ENCODE measurements around the gene SRP72.

DNA sequence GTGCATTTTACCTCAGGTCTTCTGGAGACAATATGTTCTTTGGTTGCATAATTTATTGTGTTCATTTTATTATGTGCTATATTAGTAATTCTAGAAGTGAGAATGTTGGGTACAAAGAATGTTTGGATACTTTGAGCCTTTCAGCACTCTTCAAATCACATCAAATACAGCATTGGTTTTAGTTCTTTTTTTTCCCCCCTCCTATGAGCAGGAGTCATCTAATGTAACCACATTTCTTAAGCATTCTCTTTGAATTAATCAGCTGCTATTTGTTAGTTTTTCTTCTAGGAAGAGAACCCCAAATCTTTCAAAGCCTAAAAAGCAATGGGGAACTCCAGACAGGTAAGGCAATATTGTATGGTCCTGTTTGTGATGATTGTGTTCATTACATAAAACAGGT, 84.9 kb downstream of the SRP72 start:
- no peak for TF ChIP-seq FOXA1 (IDR thresholded peaks at IDR 0.05)
- TF ChIP-seq ARNT (IDR thresholded peaks at IDR 0.05) = no peak
- no peak for TF ChIP-seq FOXK2 (IDR thresholded peaks at IDR 0.05)
- TF ChIP-seq BHLHE40 (IDR thresholded peaks at IDR 0.05; ENCODE audit: borderline replicate concordance) = no peak
- TF ChIP-seq, protein P1, sequence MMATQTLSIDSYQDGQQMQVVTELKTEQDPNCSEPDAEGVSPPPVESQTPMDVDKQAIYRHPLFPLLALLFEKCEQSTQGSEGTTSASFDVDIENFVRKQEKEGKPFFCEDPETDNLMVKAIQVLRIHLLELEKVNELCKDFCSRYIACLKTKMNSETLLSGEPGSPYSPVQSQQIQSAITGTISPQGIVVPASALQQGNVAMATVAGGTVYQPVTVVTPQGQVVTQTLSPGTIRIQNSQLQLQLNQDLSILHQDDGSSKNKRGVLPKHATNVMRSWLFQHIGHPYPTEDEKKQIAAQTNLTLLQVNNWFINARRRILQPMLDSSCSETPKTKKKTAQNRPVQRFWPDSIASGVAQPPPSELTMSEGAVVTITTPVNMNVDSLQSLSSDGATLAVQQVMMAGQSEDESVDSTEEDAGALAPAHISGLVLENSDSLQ (IDR thresholded peaks at IDR 0.05) = no peak
- TF ChIP-seq NFRKB (IDR thresholded peaks at IDR 0.05) = no peak
- TF ChIP-seq ZNF384 (IDR thresholded peaks at IDR 0.05) = no peak
- TF ChIP-seq HDGF (IDR thresholded peaks at IDR 0.05; ENCODE audit: borderline replicate concordance) = no peak
- TF ChIP-seq SUZ12 (IDR thresholded peaks at IDR 0.05) = no peak
- TF ChIP-seq ELF4 (IDR thresholded peaks at IDR 0.05) = no peak

Measured in HEK293T (cell line).